Brain pericyte (primary cell): Measurements from ENCODE around the gene PAM16.
"Not testable (repeated sequence)": the region's sequence is repeated elsewhere in the genome, so short reads cannot be mapped to it uniquely, and the experiment has no call there.

Experiments used
- DNase-seq: peaks from one replicate; pipeline ENCODE4 v3.0.0-alpha.2; 2012; ENCODE audit warnings: low read depth, low spot score

Gene PAM16

GRCh38 chr16:4350787-4351659 is at the start of gene PAM16:
Gene PAM16, minus strand, starts transcription at chr16:4351321. Its CDS starts 87 bp downstream, at chr16:4351234.
- DNase-seq, result peak; percentile 82

GRCh38 chr16:4399001-4399730 is 48.0 kb upstream of the PAM16 start:
- DNase-seq, result no peak

DNA sequence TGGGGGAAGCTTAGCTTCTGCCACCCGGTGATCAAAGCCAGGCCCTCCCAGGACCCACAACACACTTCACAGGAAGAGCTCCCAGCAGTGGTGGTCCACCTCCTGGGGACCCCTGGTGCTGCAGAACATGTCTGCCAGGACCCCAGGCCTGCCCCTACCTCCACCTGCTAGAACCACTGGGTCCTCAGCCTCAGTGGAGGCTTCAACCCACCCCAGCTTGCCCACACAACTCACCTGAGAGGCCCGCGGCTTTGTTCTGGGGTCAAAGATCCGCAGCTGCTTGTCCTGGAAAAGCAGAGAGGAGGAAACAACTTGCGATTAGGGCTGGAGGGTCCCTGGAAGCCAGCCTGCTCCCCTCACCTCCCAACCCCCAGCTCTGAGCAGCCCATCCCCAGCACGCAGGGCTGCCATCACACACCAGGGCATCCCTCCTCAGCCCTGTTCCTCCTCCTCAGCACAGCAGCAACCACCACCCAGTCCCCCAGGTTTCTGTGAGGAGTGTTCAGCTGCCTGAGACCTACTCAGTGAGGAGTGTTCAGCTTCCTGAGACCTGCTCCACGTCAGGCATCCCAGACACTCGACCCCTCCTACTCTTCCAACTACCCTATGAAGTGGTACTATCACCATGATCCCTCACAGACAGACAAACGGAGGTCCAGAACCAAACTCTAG is 44.1 kb upstream of the PAM16 start:
- DNase-seq, result no peak

DNA sequence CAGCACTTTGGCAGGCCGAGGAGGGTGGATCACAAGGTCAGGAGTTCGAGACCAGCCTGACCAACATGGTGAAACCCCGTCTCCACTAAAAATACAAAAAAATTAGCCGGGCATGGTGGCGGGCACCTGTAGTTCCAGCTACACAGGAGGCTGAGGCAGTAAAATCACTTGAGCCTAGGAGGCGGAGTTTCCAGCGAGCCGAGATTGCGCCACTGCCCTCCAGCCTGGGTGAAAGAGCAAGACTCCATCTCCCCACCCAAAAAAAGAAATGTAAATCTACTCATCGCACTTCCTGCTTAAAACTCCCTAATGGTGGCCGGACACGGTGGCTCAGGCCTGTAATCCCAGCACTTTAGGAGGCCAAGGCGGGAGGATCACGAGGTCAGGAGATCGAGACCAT is 42.7 kb upstream of the PAM16 start:
- not testable (repeated sequence) for DNase-seq

DNA sequence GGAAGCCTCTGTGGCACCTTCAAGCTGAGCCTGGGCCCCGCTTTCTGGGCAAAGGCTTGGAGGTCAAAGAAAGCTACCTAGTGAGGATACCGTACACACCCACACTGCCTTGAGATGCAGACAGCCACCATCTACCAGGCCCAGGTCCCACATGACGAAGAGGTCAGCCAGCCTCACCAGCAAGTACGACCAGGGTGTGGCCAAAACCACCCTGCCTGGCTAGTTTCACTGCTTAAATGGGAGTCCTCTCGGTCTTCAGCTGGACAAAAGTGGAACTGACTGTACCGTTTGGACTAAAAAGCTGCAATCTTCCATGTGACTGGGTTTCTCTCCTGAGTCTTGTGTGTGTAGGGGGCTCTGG is 42.1 kb upstream of the PAM16 start:
- DNase-seq, result no peak

DNA sequence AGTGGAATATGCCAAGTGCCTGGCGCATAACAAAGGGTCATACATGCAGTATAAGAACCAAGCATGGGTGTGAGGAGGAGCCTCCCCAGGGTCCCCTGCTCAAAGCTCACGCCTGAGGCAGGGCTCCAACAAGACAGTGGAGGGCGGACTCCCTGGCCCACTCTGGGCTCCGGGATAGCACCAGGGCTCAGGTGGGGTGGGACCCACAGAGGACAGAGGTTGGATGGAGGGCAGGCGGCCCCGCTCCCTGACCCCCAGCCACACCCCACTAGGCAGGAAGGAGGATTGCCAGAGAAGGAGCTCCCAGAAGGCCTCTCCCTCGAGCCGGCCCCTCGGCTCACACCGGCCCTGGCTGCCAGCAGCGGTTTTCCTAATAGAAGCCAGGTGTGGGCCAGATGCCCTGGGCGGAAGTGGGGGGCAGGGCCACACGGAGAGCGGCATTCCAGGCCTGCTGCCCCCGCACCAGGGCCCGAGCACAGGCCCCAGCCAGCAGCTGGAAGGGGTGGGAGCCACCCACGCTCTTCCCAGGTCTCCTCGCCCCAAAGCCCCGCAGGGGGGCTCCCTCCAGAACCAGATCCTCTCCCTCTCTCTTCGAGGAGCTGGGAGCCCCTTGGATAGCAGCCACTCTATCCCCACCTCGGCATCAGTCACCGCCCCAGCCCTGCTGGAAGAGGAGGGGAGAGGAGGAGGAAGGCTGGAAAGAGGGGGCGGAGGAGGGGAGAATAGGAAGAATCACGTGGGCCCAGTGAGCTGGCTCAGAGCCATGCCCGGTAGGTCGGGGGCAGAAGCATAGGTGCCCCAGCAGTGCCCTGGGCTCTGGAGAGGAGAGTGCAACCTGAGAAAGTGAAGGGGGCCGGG is 41.5 kb upstream of the PAM16 start:
- DNase-seq, result no peak

- DNase-seq, result no peak
These were observed 40.7 kb upstream of the PAM16 start for GRCh38 chr16:4391631-4392381.

GRCh38 chr16:4390266-4391260 is 39.4 kb upstream of the PAM16 start:
- no peak for DNase-seq

DNA sequence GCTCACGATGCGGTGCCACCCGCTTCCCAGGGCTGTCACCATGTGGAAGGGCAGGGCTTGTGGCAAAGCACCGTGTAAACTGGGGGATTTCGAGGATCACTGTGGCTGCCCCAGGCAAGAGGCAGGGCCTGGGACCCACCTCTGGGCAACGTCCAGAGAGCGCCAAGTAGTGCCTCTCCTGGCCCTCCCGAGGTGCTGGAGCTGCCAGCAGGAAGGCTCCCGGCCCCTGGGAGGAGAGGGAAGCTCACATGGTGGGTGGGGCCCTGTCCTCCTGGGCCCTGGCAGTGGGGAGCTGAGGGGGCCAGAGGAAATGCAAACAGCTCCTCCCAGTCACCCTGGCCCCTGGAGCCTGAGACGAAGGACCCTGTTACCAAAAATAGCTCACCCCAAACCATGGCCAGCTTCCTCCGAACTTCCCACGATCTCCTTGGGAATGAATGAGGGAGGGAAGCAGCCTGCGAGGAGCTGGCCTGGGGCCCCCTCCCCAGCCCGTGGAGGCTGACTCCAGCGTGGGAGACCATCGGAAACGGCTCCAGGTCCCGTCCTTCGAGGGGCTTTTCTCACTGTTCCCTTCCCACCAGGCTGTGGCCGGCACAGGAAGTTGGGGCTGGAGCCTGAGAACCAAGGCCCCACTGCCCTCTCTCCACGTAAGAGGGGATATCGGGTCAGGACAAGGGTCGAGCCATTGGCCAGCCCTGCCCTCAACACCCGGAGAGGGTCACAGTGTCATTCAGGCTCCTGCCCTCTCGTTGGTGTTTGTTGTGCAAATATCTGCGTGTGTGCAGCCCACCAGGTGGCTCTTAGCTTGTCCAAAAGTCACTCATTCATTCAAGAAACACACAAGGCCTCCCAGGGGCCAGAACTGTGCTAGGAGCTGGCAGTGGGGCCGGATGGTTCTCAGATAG is 38.2 kb upstream of the PAM16 start:
- DNase-seq, result no peak

DNA sequence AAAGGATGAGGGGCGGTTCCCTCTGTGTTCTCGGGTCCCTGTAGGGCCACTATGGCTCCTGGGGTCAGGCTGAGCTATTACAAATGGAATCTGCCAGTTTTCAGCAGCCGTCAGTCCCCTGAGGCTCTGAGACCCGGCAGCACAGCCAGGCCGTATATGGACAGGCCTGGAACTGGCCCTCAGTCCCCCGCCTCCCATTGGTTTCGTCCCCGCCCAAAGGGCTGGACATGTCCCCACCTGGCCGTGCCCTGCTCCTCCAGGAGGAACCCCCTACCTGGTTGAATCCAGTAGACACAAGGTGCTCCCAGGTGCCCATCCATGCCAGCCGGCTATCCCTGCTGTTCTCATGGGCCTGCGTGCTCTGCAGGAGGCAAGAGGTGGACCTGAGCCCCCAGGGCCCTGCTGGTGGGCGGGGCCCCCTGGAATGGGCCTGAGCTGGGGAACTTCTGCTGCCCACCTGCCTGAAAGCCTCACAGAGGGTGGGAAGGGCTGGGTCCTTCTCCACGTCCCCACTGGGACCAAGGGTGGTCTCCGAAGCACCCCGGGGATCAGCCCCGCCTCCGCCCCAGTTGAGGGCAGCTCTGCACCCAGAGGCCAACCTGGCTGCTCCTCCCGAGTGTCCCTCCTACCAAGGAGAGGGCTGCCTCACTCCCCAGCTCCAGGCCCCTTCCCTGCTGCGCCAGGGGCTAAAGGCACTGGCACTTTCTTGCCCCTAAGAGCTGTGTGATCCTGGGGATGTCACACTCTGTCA is 37.3 kb upstream of the PAM16 start:
- DNase-seq, result no peak

GRCh38 chr16:4387781-4388180 is 36.7 kb upstream of the PAM16 start:
- DNase-seq, result no peak

- DNase-seq, result no peak
These were observed 35.9 kb upstream of the PAM16 start for GRCh38 chr16:4386951-4387565.

GRCh38 chr16:4386451-4386805 is 35.3 kb upstream of the PAM16 start:
- no peak for DNase-seq

DNA sequence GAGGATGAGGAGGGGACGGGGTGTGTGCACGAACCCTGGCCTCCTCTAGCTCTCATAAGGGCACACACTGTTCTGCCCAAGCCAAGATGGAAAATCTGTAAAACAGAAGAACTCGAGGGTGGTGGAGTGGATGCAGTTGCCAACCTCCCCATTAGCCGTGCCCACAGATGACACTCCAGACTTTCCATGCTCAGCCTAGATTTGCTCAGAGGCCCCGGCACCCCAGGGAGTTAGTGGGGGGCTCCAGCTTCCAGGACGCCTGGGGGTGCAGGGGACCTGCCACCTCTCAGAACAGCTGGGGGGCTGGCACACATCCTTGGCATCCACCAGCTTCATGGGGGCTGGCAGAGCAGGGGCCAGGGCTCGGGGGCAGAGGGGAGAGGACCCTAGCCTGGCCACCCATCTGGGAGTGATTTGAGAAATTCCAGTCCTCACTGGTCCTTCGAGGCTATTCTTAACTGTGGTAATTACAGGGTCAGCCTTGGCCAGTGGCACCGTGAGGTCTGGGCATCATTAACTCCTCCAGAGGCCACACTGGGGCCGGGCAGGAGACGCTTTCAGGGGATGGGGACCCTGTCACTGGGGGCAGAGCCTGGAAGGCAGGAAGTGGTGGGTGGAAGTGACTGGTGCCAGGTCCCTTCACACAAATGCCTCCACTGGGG is 34.8 kb upstream of the PAM16 start:
- DNase-seq, result no peak

DNA sequence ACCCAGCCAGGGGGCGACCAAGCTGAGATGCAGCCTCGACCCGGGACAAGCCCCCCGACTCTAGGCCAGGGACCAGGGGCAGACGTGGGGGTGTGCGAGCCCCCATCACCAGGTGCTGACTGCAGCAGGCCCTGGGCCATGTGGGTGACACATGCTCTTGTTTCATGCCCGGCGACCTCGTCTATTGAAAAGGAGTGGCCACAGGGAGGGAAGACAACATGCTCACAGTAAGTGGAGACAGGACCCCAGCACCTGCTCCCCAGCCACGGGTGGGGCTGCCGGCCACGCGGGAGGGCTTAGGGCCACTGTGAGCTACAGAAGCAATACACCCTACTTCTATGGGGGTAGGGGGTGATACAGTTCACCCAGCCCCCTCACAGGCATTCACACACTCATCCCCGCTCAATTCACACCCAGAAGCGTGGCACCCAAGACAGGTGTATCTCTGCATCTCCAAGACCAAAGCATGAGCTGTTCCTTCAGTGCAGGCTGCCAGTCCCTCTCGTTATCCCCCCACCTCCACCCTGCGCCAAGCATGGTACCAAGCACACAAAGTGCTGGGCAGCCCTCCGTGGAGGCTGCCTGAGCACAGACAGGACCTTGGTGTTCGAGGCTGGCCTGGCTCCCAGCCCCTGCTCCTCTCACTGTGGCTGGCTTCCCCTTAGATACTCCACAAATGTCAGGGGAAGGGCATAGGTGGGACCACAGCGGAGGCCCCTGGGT is 34.1 kb upstream of the PAM16 start:
- no peak for DNase-seq

DNA sequence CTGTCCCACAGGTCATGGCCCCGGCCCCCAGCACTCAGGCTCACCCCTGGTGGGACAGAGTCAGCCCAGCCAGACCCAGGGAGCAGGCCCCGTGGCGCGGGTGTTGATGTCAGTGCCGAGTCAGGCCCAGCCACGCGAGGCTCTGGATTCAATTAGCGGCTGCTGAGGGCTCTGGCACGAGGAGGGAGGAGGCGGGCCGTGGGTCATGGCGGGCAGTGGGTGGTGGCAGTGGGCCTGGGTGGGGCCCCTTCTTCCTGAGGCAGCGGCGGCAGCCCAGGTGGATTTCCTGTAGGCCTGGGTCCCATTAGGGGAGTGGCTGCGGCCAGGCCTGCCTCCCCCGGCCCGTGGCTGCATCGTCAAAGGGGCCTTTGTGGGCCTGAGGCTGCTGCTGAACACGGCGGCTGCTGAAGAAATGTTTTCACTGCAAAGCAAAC is 33.4 kb upstream of the PAM16 start:
- DNase-seq, result no peak
